GM12892 (cell line): ENCODE data around the gene INTS12.

Experiments
- POLR2A ChIP-seq: IDR thresholded peaks from 2 replicates; pipeline ENCODE4 v1.6.1; 2011; ENCODE audit warnings: low read depth, low read length, control low read depth
- POLR2AphosphoS5 ChIP-seq: IDR thresholded peaks from 2 replicates; pipeline ENCODE4 v1.6.1; 2011; ENCODE audit warnings: low read depth, low read length, control low read depth
- TAF1 ChIP-seq: IDR thresholded peaks from 2 replicates; pipeline ENCODE4 v1.6.1; 2011; ENCODE audit warnings: low read depth, mild to moderate bottlenecking, control low read depth, low read length, borderline replicate concordance

GRCh38 chr4:105633241-105633640, 75.2 kb downstream of the INTS12 start:
- TF ChIP-seq POLR2A (no peak), POLR2AphosphoS5 (no peak), TAF1 (no peak)
